Measurements from ENCODE around the gene NOS2. TPM values are rescaled to one million over a fixed set of nuclear protein-coding genes. Genes with fewer than 3 reads are reported as not detected.

Gene NOS2
- total RNA-seq (2022; extraction: Qiagen RNA extraction; ENCODE audit: low read depth): 0.11 to 0.19 TPM (median 0.16 TPM) in 5 replicates

DNA sequence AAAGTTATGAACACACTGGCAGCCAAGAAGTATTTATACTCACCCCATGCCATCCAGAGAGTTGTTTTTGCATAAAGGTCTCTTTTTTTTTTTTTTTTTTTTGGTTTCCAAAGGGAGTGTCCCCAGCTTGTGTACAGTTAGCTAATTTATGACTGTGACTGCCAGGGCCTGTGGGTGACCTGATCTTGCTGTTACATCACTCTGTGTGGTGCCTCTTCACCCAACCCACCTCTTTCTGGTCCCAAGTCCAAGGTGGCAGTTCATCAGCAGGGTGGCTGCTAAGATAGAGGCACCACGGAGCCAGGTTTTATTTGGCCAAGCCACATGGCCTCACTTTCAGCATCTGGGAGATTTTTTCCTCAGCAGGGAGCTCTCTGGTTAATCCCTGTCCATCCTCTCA lies at the start of gene NOS2:
Gene NOS2, minus strand, starts transcription at position 8 of the 400 bp plus-strand sequence. CDS start 1,720 bp downstream, outside the sequence.

Other genes with a start within 250 kb of the NOS2 start
- gene LGALS9, start 169.3 kb downstream of the NOS2 start, total RNA-seq (2022; extraction: Qiagen RNA extraction; ENCODE audit: low read depth): 0.54 to 1.8 TPM (median 1.5 TPM) in 5 replicates
- gene LYRM9, start 92.8 kb upstream of the NOS2 start, total RNA-seq (2022; extraction: Qiagen RNA extraction; ENCODE audit: low read depth): 0.65 to 2.4 TPM (median 2.2 TPM) in 5 replicates
- 6.8 to 11.2 TPM (median 9.7 TPM) in 5 replicates for gene NLK, start 242.1 kb upstream of the NOS2 start, total RNA-seq (2022; extraction: Qiagen RNA extraction; ENCODE audit: low read depth)